Measurements from ENCODE around the gene WNT7B. TPM values are rescaled to one million over a fixed set of nuclear protein-coding genes. Genes with fewer than 3 reads are reported as not detected.

WNT7B gene
- total and polyA plus RNA-seq, 10 of the 15 experiments (the other 5 are each of a cell fraction or from before 2014, with no cell fraction given): 0.12 TPM; not detected in 9

DNA sequence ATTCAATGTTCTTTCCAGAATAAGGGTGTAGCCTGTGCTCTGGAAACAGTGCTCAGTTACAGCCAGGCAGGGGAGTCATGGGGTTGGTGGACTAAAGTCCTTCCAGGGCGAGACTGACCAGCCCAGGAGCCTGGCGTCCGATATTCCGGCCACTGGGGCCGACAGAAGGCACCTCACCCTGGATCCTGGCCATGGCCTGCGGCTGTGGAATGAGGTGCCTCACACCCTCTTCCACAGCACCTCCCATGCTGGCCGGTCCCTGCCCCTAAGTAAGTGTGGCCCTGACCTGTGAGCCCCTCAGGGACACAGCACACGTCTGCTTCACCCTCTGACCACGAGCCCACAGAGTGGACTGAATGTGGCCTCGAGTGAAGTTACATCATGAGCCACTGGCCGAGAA, 50.5 kb downstream of the WNT7B start:
- H4K20me1 ChIP-seq (ENCODE audit: control insufficient read depth, insufficient read depth): no peaks in the 10 kb centered on the region
- 25% methylated on average over 11 of the region's 11 CpGs for WGBS (ENCODE audit: insufficient coverage, insufficient replicate concordance, low lambda C conversion rate, missing lambda C conversion rate)
- intact Hi-C loops (cut with micrococcal nuclease; ENCODE audit: unreplicated experiment): no loop called here

More for the DNA sequence above, 50.5 kb downstream of the WNT7B start:
- ChIA-PET POLR2A (no interaction called here), SMC1A (ENCODE audit: uncharacterized antibody, unreplicated experiment) (no interaction called here), RAD21 (ENCODE audit: unreplicated experiment) (no interaction called here), CTCF (no interaction called here)
- no peaks in the 10 kb centered on the region for H3K4me1 ChIP-seq (ENCODE audit: control insufficient read depth, insufficient read depth, low read length)
- H3K27me3 ChIP-seq (replicated peaks in 1 of 2; ENCODE audit: control insufficient read depth in 2 of 2, insufficient read depth in 2 of 2, low read length in 1 of 2): no peaks in the 10 kb centered on the region
- no peak overlapping the region for H3K4me2 ChIP-seq (ENCODE audit: control insufficient read depth, insufficient read depth)
- TF ChIP-seq SREBF1 (IDR thresholded peaks at IDR 0.05; ENCODE audit: low read length) (no peak), YY1 (IDR thresholded peaks at IDR 0.05; ENCODE audit: low read depth, low read length) (no peak), EGR1 (IDR thresholded peaks at IDR 0.05; ENCODE audit: borderline replicate concordance in 1 of 2, low read depth in 2 of 2, low read length in 2 of 2) (no peak), LARP7 (IDR thresholded peaks at IDR 0.05) (no peak), RUNX3 (IDR thresholded peaks at IDR 0.05; ENCODE audit: low read length) (no peak), HCFC1 (IDR thresholded peaks at IDR 0.05; ENCODE audit: low read length) (no peak), FOS (IDR thresholded peaks at IDR 0.05; ENCODE audit: borderline replicate concordance, extremely low read depth, insufficient read length) (no peak), ATF7 (IDR thresholded peaks at IDR 0.05; ENCODE audit: low read depth) (no peak), IKZF1 (conservative IDR thresholded peaks at IDR 0.05) (no peak)
- TF ChIP-seq, protein P1, sequence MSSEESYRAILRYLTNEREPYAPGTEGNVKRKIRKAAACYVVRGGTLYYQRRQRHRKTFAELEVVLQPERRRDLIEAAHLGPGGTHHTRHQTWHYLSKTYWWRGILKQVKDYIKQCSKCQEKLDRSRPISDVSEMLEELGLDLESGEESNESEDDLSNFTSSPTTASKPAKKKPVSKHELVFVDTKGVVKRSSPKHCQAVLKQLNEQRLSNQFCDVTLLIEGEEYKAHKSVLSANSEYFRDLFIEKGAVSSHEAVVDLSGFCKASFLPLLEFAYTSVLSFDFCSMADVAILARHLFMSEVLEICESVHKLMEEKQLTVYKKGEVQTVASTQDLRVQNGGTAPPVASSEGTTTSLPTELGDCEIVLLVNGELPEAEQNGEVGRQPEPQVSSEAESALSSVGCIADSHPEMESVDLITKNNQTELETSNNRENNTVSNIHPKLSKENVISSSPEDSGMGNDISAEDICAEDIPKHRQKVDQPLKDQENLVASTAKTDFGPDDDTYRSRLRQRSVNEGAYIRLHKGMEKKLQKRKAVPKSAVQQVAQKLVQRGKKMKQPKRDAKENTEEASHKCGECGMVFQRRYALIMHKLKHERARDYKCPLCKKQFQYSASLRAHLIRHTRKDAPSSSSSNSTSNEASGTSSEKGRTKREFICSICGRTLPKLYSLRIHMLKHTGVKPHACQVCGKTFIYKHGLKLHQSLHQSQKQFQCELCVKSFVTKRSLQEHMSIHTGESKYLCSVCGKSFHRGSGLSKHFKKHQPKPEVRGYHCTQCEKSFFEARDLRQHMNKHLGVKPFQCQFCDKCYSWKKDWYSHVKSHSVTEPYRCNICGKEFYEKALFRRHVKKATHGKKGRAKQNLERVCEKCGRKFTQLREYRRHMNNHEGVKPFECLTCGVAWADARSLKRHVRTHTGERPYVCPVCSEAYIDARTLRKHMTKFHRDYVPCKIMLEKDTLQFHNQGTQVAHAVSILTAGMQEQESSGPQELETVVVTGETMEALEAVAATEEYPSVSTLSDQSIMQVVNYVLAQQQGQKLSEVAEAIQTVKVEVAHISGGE (CRISPR knock-in tag; IDR thresholded peaks at IDR 0.05): no peak
- no peak overlapping the region for H3K27ac ChIP-seq (ENCODE audit: control insufficient read depth, insufficient read depth)
- no peak for FAIRE-seq
- H2AFZ ChIP-seq (ENCODE audit: control insufficient read depth, low read depth, low read length): no peak overlapping the region
- no peaks in the 10 kb centered on the region for H3K79me2 ChIP-seq (ENCODE audit: control insufficient read depth, insufficient read depth, low read length)
- H3K9me3 ChIP-seq (replicated peaks; ENCODE audit: control insufficient read depth, insufficient read depth, low read length): no peaks in the 10 kb centered on the region
- BruUV-seq (replicated peaks): no TSS peak
- DNase-seq (ENCODE audit: low read depth, low spot score): no peak
- no peak for ATAC-seq
- no peak overlapping the region for H3K9ac ChIP-seq (ENCODE audit: control insufficient read depth, insufficient read depth, low read length)
- H3K4me3 ChIP-seq: no peak overlapping the region
- in situ Hi-C loops (cut with MboI): no loop called here
- H3K36me3 ChIP-seq (ENCODE audit: control insufficient read depth in 2 of 2, insufficient read depth in 2 of 2, low read length in 1 of 2): no peaks in the 10 kb centered on the region
